T-helper 2 cell treated with Interferon-gamma antibody and Interleukin-4, amounts not matched to agents 5 μg/mL and 100 μg/mL, for 36 hours (primary cell): ENCODE data around the gene ZNF100.
A peak's percentile ranks its signal among the peaks of the same experiment; 100 is the strongest.
"Not testable (repeated sequence)": the region's sequence is repeated elsewhere in the genome, so short reads cannot be mapped to it uniquely, and the experiment has no call there.

Source experiments
- DNase-seq: peaks from one replicate; pipeline ENCODE4 v3.0.0; 2021; ENCODE audit warnings: low spot score
- H3K27ac Mint-ChIP-seq: one replicate; pipeline ENCODE4 v1.8.0; 2021; ENCODE audit warnings: mild to moderate bottlenecking, mixed read lengths
- H3K27me3 Mint-ChIP-seq: one replicate; pipeline ENCODE4 v1.8.0; 2021; ENCODE audit warnings: low read depth, mixed read lengths
- H3K36me3 Mint-ChIP-seq: one replicate; pipeline ENCODE4 v1.8.0; 2021; ENCODE audit warnings: low read depth, mixed read lengths
- H3K4me1 Mint-ChIP-seq: one replicate; pipeline ENCODE4 v1.8.0; 2021; ENCODE audit warnings: low read depth, mixed read lengths
- H3K4me3 Mint-ChIP-seq: one replicate; pipeline ENCODE4 v1.8.0; 2022; ENCODE audit warnings: mild to moderate bottlenecking, moderate library complexity, mixed read lengths
- H3K9me3 Mint-ChIP-seq: one replicate; pipeline ENCODE4 v1.8.0; 2021; ENCODE audit warnings: mixed read lengths

Gene ZNF100

GRCh38 chr19:21691661-21692060, 75.7 kb downstream of the ZNF100 start:
- no peaks in the 10 kb centered on the region for H3K4me1 Mint-ChIP-seq
- no peak overlapping the region for H3K4me3 Mint-ChIP-seq
- no peak for DNase-seq
- no peak overlapping the region for H3K27ac Mint-ChIP-seq
- H3K27me3 Mint-ChIP-seq, result no peaks in the 10 kb centered on the region
- H3K9me3 Mint-ChIP-seq, result peaks cover 51% of the 10 kb centered on the region
- no peaks in the 10 kb centered on the region for H3K36me3 Mint-ChIP-seq

GRCh38 chr19:21688464-21688863, 78.9 kb downstream of the ZNF100 start:
- Mint-ChIP-seq H3K4me1 (no peaks in the 10 kb centered on the region), H3K27me3 (no peaks in the 10 kb centered on the region), H3K9me3 (peaks cover 57% of the 10 kb centered on the region), H3K4me3 (no peak overlapping the region), H3K36me3 (no peaks in the 10 kb centered on the region), H3K27ac (no peak overlapping the region)
- no peak for DNase-seq

- Mint-ChIP-seq H3K27ac (no peak overlapping the region), H3K9me3 (peaks cover 47% of the 10 kb centered on the region), H3K27me3 (no peaks in the 10 kb centered on the region), H3K4me3 (no peak overlapping the region), H3K36me3 (no peaks in the 10 kb centered on the region), H3K4me1 (no peaks in the 10 kb centered on the region)
- no peak for DNase-seq
Observed at GRCh38 chr19:21680671-21681070, 86.7 kb downstream of the ZNF100 start.

GRCh38 chr19:21680026-21680425, 87.4 kb downstream of the ZNF100 start:
- Mint-ChIP-seq H3K36me3 (no peaks in the 10 kb centered on the region), H3K9me3 (peaks cover 47% of the 10 kb centered on the region), H3K4me1 (no peaks in the 10 kb centered on the region), H3K4me3 (no peak overlapping the region), H3K27me3 (no peaks in the 10 kb centered on the region), H3K27ac (no peak overlapping the region)
- DNase-seq, result no peak

- no peak for DNase-seq
- H3K9me3 Mint-ChIP-seq, result peaks cover 40% of the 10 kb centered on the region
Observed at GRCh38 chr19:21677696-21678418, 89.5 kb downstream of the ZNF100 start.

GRCh38 chr19:21674454-21674853, 92.9 kb downstream of the ZNF100 start:
- no peak overlapping the region for H3K4me3 Mint-ChIP-seq
- no peak overlapping the region for H3K27ac Mint-ChIP-seq
- H3K36me3 Mint-ChIP-seq, result no peaks in the 10 kb centered on the region

More at GRCh38 chr19:21677696-21678418, 89.5 kb downstream of the ZNF100 start:
- no peaks in the 10 kb centered on the region for H3K4me1 Mint-ChIP-seq
- H3K27ac Mint-ChIP-seq, result no peak overlapping the region
- no peaks in the 10 kb centered on the region for H3K36me3 Mint-ChIP-seq
- H3K27me3 Mint-ChIP-seq, result no peaks in the 10 kb centered on the region
- H3K4me3 Mint-ChIP-seq, result peak overlapping the region; percentile 15

GRCh38 chr19:21673479-21673878, 93.9 kb downstream of the ZNF100 start:
- not testable (repeated sequence) for H3K27me3 Mint-ChIP-seq, H3K36me3 Mint-ChIP-seq, DNase-seq, H3K4me1 Mint-ChIP-seq, H3K4me3 Mint-ChIP-seq, H3K27ac Mint-ChIP-seq
- H3K9me3 Mint-ChIP-seq, result peaks cover 48% of the 10 kb centered on the region

More at GRCh38 chr19:21674454-21674853, 92.9 kb downstream of the ZNF100 start:
- Mint-ChIP-seq H3K9me3 (peaks cover 48% of the 10 kb centered on the region), H3K27me3 (no peaks in the 10 kb centered on the region), H3K4me1 (no peaks in the 10 kb centered on the region)
- no peak for DNase-seq
